ENCODE data around the gene C2orf81.
"Not testable (repeated sequence)": the region's sequence is repeated elsewhere in the genome, so short reads cannot be mapped to it uniquely, and the experiment has no call there.

C2orf81 gene

DNA sequence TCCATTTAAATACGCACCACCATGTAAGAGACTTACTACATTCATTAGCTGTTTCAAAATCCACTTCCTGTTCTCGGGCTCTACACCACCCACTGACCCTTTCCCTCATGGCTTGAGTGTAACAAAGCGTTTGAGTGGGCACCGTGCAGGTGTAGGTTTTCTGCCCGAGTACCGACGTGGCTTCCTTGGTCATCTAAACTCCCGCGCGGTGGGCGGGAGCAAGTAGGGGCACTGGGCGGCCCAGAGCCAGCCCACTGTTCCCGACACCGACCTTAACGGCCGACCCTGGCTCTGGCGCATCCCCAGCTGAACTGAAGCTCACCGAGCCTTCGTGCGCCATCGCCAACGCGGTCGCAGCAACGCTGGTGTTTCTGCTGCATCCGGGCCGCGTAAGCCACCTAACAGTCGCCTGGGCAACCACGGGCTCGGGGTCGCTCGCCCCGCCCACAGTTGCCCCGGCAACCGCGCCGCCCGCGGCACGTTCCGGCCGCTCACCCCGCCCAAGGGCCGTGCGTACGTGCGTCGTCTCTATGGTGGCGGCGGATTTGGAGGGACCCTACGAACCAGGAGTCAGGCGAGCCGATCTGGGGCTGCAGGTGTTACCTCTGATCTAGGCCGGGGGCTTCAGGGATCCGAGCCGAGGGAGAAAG, at the start of gene C2orf81, which contains the start of gene WDR54:
TSS of gene C2orf81 (minus strand) at position 399 of the 650 bp plus-strand sequence. CDS start at position 340, 59 bp downstream.
TSS of gene WDR54 (plus strand) at position 510 of the 650 bp plus-strand sequence. CDS start 424 bp downstream, outside the sequence.
- peak; percentile 93 for FAIRE-seq
- DNase-seq (ENCODE audit: extremely low spot score, insufficient read length, low read depth), result peak; percentile 93

DNA sequence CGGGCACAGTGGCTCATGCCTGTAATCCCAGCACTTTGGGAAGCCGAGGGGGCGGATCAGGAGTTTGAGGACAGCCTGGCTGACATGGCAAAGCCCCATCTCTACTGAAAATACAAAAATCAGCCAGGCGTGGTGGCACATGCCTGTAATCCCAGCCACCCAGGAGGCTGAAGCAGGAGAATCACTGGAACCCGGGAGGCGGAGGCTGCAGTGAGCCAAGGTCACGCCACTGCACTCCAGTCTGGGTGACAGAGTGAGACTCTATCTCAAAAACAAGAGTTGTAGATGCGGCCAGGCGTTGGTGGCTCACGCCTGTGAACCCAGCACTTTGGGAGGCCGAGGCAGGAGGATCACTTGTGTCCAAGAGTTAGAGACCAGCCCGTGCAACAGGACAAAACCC, 49.3 kb upstream of the C2orf81 start:
- not testable (repeated sequence) for DNase-seq (ENCODE audit: extremely low spot score, insufficient read length, low read depth); FAIRE-seq

- FAIRE-seq (no peak), DNase-seq (ENCODE audit: extremely low spot score, insufficient read length, low read depth) (no peak)
Measured at GRCh38 chr2:74464406-74464805, 43.0 kb upstream of the C2orf81 start.

DNA sequence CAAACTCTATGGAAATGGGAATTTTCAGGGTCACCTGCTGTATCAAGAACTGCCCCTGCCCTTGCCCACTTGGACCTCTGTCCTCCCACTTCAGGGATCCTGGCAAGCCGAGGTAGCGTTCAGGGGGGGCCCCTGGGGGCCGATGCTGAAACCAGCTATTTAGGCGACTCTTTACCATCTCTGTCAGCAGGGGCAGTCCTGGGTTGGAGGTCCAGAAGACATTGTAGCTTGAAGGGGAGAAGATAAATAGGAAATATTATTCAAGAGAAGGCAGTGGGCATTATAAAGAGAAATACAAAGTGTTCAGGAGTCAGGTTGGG, 41.3 kb upstream of the C2orf81 start:
- DNase-seq (ENCODE audit: extremely low spot score, insufficient read length, low read depth) (no peak), FAIRE-seq (no peak)

GRCh38 chr2:74462054-74462785, 40.8 kb upstream of the C2orf81 start:
- DNase-seq (ENCODE audit: extremely low spot score, insufficient read length, low read depth), result no peak
- FAIRE-seq, result no peak

- DNase-seq (ENCODE audit: extremely low spot score, insufficient read length, low read depth), result no peak
- no peak for FAIRE-seq
Measured at GRCh38 chr2:74461187-74462053, 40.0 kb upstream of the C2orf81 start.

DNA sequence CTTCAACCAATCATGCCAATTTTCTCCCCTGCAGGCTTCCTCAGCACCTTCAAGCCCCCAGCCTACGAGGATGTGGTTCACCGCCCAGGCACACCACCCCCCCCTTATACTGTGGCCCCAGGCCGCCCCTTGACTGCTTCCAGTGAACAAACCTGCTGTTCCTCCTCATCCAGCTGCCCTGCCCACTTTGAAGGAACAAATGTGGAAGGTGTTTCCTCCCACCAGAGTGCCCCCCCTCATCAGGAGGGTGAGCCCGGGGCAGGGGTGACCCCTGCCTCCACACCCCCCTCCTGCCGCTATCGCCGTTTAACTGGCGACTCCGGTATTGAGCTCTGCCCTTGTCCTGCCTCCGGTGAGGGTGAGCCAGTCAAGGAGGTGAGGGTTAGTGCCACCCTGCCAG, 38.8 kb upstream of the C2orf81 start:
- DNase-seq (ENCODE audit: extremely low spot score, insufficient read length, low read depth); FAIRE-seq: not testable (repeated sequence)

- not testable (repeated sequence) for FAIRE-seq; DNase-seq (ENCODE audit: extremely low spot score, insufficient read length, low read depth)
Measured at GRCh38 chr2:74459503-74460118, 38.2 kb upstream of the C2orf81 start.

GRCh38 chr2:74458938-74459363, 37.5 kb upstream of the C2orf81 start:
- FAIRE-seq, result no peak
- no peak for DNase-seq (ENCODE audit: extremely low spot score, insufficient read length, low read depth)

DNA sequence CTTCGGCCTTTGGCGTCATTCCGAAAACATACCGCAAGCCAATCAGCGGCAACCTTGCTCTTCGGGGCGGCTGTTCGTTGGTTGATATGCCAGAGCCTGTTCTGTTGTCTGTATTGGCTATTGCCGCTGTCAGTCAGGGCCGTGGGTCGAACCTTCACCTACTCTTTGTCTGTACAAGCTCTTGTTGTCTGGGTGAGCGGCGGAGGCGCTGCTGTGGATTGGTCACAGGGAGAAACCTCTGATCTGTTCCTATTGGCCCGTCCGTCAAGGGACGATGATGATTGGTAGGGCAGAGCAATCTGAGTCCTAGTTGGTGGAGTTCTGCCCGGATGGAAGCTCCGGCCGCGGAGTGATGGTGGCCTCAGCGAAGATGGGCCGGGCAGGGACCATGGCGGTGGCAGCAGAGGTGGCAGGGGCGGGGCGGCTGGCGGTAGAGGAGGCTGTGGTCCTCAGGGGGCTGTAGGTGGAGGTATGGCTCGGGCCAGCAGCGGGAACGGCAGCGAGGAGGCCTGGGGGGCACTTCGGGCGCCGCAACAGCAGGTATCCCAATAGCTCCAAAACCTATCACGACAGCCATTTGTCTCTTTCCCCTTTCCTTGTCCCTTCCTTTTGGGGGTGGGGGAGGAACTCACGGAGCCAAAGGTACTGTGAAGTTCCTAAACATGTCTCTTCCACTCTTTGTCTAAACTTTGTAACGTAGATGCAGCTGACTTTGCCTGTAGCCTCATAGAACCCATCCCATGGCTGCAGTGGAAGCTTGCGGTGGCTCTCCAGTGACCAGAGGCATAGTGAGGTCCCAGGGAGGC, 36.9 kb upstream of the C2orf81 start, which contains the start of gene WBP1:
TSS of gene WBP1 (plus strand) at position 307 of the 806 bp plus-strand sequence. CDS start at position 472, 165 bp downstream.
- FAIRE-seq (peak; percentile 99), DNase-seq (ENCODE audit: extremely low spot score, insufficient read length, low read depth) (peak; percentile 88)

- DNase-seq (ENCODE audit: extremely low spot score, insufficient read length, low read depth), result no peak
- no peak for FAIRE-seq
Measured at GRCh38 chr2:74457549-74458131, 36.2 kb upstream of the C2orf81 start.

DNA sequence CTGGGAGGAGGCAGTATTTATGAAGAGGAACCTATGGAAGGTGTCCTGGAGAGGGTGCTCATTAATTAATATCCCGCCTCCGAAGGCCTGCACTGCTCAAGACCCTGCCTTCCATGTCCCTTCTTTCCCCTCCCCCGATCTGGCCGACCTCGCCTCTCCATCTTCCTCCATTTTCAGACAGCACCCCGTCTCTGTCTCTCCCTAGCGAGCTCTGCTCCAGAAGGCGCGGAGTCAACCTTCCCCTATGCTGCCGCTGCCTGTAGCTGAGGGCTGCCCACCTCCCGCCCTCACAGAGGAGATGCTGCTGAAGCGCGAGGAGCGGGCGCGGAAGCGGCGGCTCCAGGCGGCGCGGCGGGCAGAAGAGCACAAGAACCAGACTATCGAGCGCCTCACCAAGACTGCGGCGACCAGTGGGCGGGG, 35.7 kb upstream of the C2orf81 start:
- no peak for DNase-seq (ENCODE audit: extremely low spot score, insufficient read length, low read depth)
- no peak for FAIRE-seq

- FAIRE-seq (peak; percentile 99), DNase-seq (ENCODE audit: extremely low spot score, insufficient read length, low read depth) (no peak)
Measured at GRCh38 chr2:74454654-74455511, 33.5 kb upstream of the C2orf81 start, which contains the start of gene INO80B. TSS of gene INO80B (plus strand) at chr2:74455087. CDS start at chr2:74455117, 30 bp downstream.

DNA sequence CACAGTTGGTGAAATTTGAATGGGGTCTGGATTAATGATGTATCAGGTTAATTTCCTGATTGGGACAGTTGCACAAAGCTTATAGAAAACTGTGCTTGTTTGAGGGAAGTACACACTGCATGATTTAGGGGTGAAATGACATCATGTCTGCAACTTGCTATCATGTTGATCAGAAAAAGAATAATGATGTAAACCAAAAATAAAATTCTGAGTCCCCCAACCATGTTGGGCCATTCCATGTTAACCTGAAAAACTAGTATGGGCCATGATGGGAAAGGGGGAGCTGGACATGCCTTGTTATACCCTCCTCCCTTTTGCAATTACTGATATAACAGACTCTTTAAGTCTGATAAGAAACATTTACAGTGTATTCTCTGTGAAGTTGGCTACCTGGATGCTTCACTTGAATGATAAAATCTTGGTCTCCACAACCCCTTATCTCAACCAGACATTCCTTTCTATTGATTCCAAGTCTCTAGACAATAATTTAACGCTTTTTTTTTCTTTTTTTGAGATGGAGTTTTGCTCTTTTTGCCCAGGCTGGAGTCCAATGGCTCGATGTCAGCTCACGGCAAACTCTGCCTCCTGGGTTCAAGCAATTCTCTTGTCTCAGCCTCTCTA, 29.3 kb upstream of the C2orf81 start:
- DNase-seq (ENCODE audit: extremely low spot score, insufficient read length, low read depth), result no peak
- no peak for FAIRE-seq

DNA sequence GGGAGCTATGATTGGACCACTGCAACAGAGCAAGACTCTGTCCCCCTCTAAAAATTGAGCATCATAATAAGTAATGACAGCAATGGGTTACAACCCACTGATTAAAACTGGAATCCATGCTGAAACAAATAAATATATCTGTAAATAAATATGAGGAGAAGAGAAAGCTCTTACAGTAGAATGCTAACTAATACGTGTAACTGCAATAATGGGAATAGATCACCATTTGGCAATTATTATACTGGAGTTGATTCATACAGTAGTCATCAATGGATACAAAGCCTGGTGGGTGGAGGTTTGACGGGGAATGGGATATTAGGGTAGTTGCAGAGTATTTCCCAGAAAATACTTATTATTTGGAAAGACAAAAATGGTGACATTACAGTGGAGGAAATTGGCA, 27.4 kb upstream of the C2orf81 start:
- no peak for FAIRE-seq

DNA sequence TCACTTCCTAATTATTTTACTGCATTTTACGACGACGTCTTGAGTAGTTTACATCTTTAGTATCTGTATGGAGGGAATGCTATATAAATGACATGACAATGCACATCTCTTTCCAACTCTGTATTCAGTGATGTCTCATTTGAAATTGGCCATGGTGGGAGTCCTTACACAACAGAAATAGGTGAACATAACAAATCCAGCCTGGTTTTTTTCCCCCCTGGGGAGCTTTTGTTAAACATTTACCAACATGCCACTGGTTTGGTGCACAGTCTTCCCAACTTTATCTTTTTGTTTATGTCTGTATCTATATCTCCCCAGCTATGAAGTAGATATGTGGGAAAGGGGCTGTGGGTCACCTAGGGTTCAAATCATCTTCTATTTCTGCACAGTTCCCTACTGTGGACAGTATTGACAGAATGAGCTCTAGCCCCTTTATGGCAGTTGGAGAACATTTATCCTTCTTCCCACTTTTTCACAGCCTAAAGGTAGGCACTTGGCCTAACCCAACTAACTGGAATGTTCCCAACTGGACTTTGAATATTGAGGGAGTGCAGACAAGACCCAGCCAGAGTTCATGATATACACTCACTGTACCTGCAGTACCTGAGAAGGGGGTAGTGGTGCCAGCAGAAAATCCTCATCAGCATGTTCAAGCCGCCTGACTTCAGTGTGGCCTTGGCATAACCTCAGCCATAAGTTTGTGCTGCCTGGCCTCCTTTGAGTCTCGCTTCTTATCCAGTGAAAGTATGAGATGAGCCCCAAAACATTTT, 26.0 kb upstream of the C2orf81 start:
- FAIRE-seq (no peak), DNase-seq (ENCODE audit: extremely low spot score, insufficient read length, low read depth) (no peak)

More for the DNA sequence above, 27.4 kb upstream of the C2orf81 start:
- DNase-seq (ENCODE audit: extremely low spot score, insufficient read length, low read depth), result no peak
